CD4-positive, alpha-beta T cell treated with Interferon gamma for 1 hour (primary cell): Measurements from ENCODE around the gene DIPK2B.

Experiments
- DNase-seq: peaks from one replicate; pipeline ENCODE4 v3.0.0-alpha.2; 2020

DIPK2B gene

GRCh38 chrX:45200741-45201234 is at the start of gene DIPK2B:
DIPK2B (minus strand) TSS chrX:45200876; CDS start chrX:45200826, 50 bp downstream.
- DNase-seq, result no peak

DNA sequence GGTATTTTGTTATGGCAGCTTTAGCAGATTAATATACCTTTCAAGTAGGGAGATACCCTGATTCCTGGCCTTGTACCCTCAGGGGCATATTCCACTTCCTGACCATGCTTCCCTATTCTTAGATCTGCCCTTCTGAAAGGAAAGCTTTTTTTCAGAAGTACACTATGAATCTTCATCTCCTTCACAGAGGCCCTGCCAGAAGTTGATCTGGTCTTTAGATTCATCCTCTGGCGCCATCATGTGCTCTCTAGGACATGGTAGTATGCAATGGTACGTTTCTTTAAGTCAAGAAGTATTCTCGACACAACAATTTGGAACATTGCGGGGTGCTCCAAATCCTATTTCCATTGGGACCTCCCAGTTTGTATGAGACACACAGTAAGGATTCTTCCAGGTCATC is 39.6 kb upstream of the DIPK2B start:
- DNase-seq, result no peak

- no peak for DNase-seq
These were observed 37.8 kb upstream of the DIPK2B start for GRCh38 chrX:45238489-45238888.

DNA sequence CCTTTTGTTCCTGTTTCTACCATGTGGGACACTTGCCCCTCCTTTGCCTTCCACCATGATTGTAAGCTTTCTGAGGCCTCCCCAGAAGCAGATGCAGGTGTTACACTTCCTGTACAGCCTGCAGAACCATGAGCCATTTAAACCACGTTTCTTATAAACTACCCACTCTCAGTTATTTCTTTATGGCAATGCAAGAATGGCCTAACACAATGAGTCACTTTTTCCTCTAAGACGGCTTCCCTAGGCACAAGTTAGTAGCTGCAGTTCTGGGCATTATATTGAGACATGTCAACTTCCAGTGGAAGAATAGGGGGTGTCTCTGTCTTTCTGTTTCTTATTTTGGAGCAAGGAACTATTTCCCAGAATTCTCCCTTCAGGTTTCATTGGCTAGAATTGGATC is 32.9 kb upstream of the DIPK2B start:
- DNase-seq, result no peak

GRCh38 chrX:45232139-45232538 is 31.5 kb upstream of the DIPK2B start:
- DNase-seq, result peak; percentile 23

DNA sequence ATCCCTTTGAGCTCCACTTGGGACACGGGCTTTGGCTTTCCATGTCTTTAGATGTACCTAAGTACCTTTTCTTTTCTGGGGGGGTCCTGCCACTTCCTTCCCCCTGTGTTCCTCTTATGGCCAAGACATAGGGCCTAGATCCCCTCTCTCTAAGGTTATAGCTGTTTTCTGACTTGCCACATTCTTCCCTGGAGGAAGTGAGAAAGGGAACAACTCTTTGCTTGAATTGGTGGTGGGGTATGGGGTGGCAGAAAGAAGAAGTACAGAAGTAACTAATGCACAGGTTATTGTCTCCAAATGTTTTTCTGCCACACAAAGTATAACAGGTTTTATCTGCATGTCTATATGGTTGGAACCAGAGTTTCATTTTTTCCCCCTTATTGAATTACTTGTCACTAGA is 29.7 kb upstream of the DIPK2B start:
- DNase-seq, result no peak

- no peak for DNase-seq
These were observed 28.7 kb upstream of the DIPK2B start for GRCh38 chrX:45229348-45229747.

- no peak for DNase-seq
These were observed 27.4 kb upstream of the DIPK2B start for GRCh38 chrX:45228126-45228525.

GRCh38 chrX:45208121-45208856 is 7.6 kb upstream of the DIPK2B start:
- no peak for DNase-seq

- DNase-seq, result no peak
These were observed 1.5 kb upstream of the DIPK2B start for GRCh38 chrX:45202171-45202570.

- no peak for DNase-seq
These were observed 2.0 kb downstream of the DIPK2B start for GRCh38 chrX:45198706-45199105.

DNA sequence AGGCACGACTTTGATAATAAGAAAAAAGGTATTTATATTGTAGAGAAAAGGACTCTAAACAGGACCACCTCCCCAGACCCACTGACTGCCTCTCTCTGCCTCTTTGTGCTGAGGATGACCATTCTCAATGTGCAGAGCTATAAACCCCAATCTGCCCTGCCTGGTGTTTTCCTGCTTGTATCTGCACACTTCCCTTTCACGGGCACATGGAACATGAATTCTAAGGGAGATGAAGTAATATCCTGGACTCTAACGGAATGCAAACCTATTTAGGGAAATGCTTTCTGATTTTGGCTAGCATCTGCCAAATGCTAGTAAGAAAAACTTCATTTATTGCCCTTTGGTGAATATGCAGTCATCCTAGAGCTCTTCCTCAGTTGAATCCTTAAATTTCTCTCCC is 2.4 kb downstream of the DIPK2B start:
- no peak for DNase-seq

DNA sequence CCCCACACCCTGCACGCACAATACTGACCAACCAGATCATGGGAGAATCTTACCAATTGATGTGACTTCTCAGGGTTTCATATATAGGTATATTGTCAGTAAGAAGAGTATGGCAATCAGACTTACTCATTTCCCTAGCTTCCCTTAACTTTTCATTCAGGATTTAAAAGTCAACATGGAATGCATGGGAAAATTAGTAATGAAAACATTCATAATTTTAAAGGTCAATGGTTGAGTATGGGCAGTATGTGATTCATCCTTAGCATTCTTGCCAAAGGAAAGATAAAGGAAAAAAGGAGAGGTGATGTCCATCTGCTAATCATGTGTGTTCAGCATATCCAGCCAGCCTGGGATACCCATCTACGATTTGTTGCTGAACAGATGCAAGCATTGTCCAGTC is 4.0 kb downstream of the DIPK2B start:
- no peak for DNase-seq

- DNase-seq, result no peak
These were observed 8.8 kb downstream of the DIPK2B start for GRCh38 chrX:45191820-45192409.

DNA sequence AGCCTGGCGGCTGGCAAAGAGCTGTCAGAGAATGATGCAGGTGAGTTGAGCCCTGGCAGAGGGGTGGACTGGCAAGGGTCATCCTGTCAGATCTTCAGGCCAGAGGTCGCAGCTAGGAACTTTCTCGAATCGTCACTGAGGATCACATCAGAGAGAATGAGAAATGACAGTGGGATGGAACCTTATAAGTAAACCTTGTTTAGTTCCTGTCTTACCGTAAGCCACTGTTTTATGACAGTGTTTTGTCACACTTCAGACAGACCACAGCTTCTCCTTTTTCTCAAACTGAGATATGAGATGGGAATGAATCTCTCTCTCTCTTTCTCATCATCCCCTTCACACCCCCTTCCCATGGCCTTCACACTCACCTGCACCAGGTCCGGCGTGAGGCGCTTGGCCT is 9.3 kb downstream of the DIPK2B start:
- DNase-seq, result no peak

DNA sequence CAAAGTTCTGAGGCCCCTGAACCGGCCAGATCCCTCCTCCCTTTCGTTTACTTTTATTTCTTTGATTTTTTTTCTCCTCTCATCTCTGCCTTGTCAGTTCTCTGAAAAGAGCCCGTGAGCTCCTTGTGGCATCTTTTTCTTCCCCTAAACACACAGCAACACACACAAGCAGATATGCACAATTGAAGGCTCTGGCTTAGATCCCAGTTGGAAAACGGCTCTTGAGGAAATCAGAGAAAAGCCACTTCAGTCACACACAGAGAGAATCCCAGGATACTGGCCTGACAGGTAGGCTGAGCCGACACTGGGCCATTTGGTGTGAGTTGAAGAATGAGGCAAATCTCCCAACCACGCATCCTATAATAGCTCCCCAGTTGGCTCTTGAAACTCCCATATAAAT is 12.9 kb downstream of the DIPK2B start:
- no peak for DNase-seq

- DNase-seq, result no peak
These were observed 14.0 kb downstream of the DIPK2B start for GRCh38 chrX:45186643-45187026.

- DNase-seq, result no peak
These were observed 16.5 kb downstream of the DIPK2B start for GRCh38 chrX:45184211-45184610.

DNA sequence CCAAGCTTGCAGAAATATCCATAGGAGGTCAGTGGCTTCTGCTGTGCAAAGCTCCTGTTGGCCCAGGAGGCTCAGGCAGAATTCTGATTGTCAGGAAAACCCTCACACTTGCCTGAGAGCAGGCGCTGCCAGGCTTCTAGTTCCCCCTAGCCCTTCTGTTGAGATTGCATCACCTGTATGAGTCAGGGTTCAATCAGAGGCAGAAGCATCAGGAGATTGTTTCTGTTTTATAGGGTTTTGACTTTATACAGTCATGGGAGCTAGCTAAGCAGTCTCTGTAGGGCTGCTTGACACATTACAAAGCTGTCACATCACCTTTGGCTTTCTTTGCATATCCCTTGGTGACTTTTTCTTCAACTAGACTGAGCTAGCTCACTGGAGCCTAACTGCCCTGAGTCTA is 27.8 kb downstream of the DIPK2B start:
- no peak for DNase-seq

DNA sequence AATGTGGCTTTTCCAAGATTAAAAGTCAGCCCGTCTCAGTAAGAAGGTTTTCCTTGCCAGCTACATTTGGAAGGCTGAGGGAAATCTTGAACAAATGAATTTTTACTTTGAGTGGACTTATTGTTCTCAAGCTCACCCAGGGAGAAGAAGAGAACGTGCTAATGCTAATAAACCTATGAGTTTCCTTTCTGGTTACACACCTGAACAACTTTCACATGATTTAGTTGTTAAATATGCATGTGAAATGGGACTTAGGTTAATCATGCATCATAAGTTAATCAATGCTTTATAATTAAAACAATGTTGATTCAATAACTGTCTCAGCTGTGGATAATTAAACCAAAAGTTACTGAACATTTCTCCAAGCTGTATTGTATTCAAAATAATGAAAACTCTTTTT is 33.9 kb downstream of the DIPK2B start:
- no peak for DNase-seq

GRCh38 chrX:45165726-45166125 is 35.0 kb downstream of the DIPK2B start:
- no peak for DNase-seq

DNA sequence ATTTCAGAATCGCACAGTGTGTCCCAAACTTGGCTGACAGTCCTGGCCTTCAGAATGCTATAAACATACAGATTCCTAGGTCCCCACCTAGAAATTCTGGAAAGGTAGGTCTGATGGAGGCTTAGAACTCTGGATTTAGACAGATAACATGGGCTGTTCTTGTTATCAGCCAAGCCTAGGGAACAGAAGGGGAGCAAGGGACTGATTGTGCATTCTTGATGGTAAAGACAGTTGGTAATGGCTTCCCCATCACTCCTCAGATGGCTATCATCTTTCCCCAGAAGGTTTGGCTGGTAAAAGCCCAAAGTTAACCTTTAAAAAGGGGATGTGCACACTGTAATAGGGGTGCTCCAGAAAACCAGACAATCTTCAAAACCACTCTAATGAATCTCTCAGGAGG is 35.7 kb downstream of the DIPK2B start:
- no peak for DNase-seq

- no peak for DNase-seq
These were observed 36.6 kb downstream of the DIPK2B start for GRCh38 chrX:45164021-45164621.

DNA sequence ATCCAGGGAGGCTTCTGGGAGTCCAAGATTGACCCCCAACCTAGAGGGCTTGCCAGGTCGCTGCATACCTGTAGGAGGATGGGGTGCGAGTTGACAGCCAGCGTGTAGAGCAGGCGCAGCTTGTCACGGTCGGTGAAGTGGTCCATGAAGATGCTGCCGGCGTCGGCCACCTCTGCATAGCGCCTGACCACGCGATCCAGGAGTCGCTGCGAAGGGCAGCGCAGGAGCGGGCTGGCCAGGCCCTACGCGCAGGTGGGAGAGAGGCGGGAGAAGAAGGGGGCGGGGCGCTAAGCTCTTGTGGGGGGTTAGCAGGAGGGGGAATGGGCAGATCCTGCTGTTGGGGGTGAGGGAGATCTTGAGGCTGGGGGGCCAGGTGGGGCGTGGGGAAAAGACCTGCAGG is 43.0 kb downstream of the DIPK2B start:
- no peak for DNase-seq
